ENCODE measurements around the gene RER1.

DNA sequence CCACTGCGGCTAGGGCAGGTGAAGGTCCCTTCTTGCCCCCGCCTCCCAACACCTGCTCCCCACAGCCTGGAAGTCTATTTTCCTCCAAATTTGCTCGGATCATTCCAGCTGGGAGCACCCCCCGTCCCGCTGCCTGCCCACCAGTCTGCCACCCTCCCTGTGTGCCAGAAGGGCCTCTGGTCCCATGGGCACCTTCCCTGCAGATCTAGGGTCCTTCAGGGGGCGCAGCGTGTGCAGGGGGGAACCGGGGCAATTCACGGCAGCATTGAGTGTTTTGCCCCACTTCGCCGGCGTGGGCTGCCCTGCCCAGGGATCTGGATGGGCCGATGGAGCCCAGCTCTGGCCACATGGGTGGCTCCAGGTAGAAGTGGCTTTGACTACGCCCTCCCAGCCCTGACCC, 47.0 kb downstream of the RER1 start:
- no peak for TF ChIP-seq IRF2 (CRISPR knock-in tag; IDR thresholded peaks at IDR 0.05; ENCODE audit: borderline replicate concordance, low read depth)
- TF ChIP-seq CTCF (IDR thresholded peaks at IDR 0.05) = no peak
- no peak for TF ChIP-seq GABPB1 (CRISPR knock-in tag; IDR thresholded peaks at IDR 0.05)
- TF ChIP-seq ATF6 (CRISPR knock-in tag; IDR thresholded peaks at IDR 0.05) = no peak

Measured in WTC11 (cell line).